GM10266 (cell line): ENCODE data around the gene MED12L.

Source experiments
- DNase-seq: peaks from one replicate; pipeline ENCODE4 v3.0.0; 2012; ENCODE audit errors: extremely low spot score
- CTCF ChIP-seq: IDR thresholded peaks from 2 replicates; pipeline ENCODE4 v1.5.1; 2012; ENCODE audit warnings: mild to moderate bottlenecking, low read depth; ENCODE audit not compliant: control insufficient read depth, insufficient read depth; ENCODE audit errors: missing control alignments

Gene MED12L

GRCh38 chr3:151262871-151263525 is 177.5 kb downstream of the MED12L start:
- DNase-seq, result no peak

GRCh38 chr3:151264605-151265004 is 179.1 kb downstream of the MED12L start:
- DNase-seq, result no peak
- TF ChIP-seq CTCF, result no peak

More at GRCh38 chr3:151262871-151263525, 177.5 kb downstream of the MED12L start:
- TF ChIP-seq CTCF, result no peak

GRCh38 chr3:151265166-151265565 is 179.7 kb downstream of the MED12L start:
- DNase-seq, result no peak
- no peak for TF ChIP-seq CTCF

GRCh38 chr3:151265866-151266265 is 180.4 kb downstream of the MED12L start:
- no peak for TF ChIP-seq CTCF
- no peak for DNase-seq

GRCh38 chr3:151267066-151267465 is 181.6 kb downstream of the MED12L start:
- no peak for TF ChIP-seq CTCF
- no peak for DNase-seq

GRCh38 chr3:151268267-151269235 is 183.1 kb downstream of the MED12L start:
- TF ChIP-seq CTCF, result no peak
- DNase-seq, result no peak

GRCh38 chr3:151269631-151270030 is 184.2 kb downstream of the MED12L start:
- no peak for DNase-seq
- TF ChIP-seq CTCF, result no peak
